BJ (cell line): ENCODE data around the gene TRIM2. TPM values are rescaled to one million over a fixed set of nuclear protein-coding genes. Genes with fewer than 3 reads are reported as not detected.

Experiments used
- CTCF ChIA-PET: fragments of 350-600 bp; formaldehyde crosslinking; extraction: SDS; loops from one replicate; lab custom pipeline; 2021; ENCODE audit warnings: antibody characterized with exemption, inconsistent platforms; lab: Yijun Ruan, JAX
- POLR2A ChIA-PET: fragments of 300-600 bp; sonication (Branson Sonifier 250); formaldehyde crosslinking; extraction: SDS; loops from one replicate; lab custom pipeline; 2021; ENCODE audit warnings: antibody characterized with exemption; lab: Charles Lee
- DNase-seq: peaks from one replicate; pipeline ENCODE4 v3.0.0-alpha.2; 2011; ENCODE audit warnings: low read depth
- H3K27me3 ChIP-seq: 2 replicates; pipeline ENCODE4 v1.6.0; 2011; ENCODE audit warnings: low read length; ENCODE audit not compliant: control insufficient read depth, insufficient read depth
- H3K36me3 ChIP-seq: 2 replicates; pipeline ENCODE4 v1.5.1; 2011; ENCODE audit warnings: low read length; ENCODE audit not compliant: control insufficient read depth, insufficient read depth
- H3K4me3 ChIP-seq: 2 replicates; pipeline ENCODE4 v1.5.1; 2011; ENCODE audit warnings: low read depth, mild to moderate bottlenecking, control low read depth, low read length
- CTCF ChIP-seq: IDR thresholded peaks from 2 replicates; pipeline ENCODE4 v1.5.1; 2011; ENCODE audit warnings: low read depth, mild to moderate bottlenecking, control low read depth, inconsistent platforms, low read length, moderate library complexity; ENCODE audit not compliant: insufficient read depth
- polyA plus RNA-seq: library from polyadenylated mRNA; depleted of rRNA; stranded (reverse); fragments of >200 nt; gene quantifications from 2 replicates; pipeline ENCODE4 v1.2.3, GENCODE V29; 2011

The TRIM2 gene
- polyA plus RNA-seq, 1 experiment: 34.1 TPM

GRCh38 chr4:153268295-153268694 lies 64.1 kb downstream of the TRIM2 start:
- no peak for TF ChIP-seq CTCF
- Histone ChIP-seq H3K4me3 (no peak overlapping the region), H3K27me3 (no peaks in the 10 kb centered on the region), H3K36me3 (no peaks in the 10 kb centered on the region; the same call in 1 of the 2 replicates)
- CTCF ChIA-PET: interaction anchor here (1.4 kb wide), 1 partner anchor 19 kb away, joined by 3 read pairs; no protein-coding TSS in a partner anchor
- POLR2A ChIA-PET: no interaction called here
- no peak for DNase-seq

- DNase-seq: no peak
- Histone ChIP-seq H3K27me3 (no peaks in the 10 kb centered on the region), H3K36me3 (no peaks in the 10 kb centered on the region; the same call in 1 of the 2 replicates), H3K4me3 (no peak overlapping the region)
- CTCF ChIA-PET: interaction anchor here (0.6 to 1.0 kb wide), 2 partner anchors 13 to 321 kb away, joined by 3 to 5 read pairs; no protein-coding TSS in a partner anchor
- no peak for TF ChIP-seq CTCF
- POLR2A ChIA-PET: no interaction called here
Measured at GRCh38 chr4:153269218-153269990, 65.2 kb downstream of the TRIM2 start.

- ChIA-PET CTCF (no interaction called here), POLR2A (no interaction called here)
- no peak for DNase-seq
- no peak overlapping the region for H3K4me3 ChIP-seq
- no peaks in the 10 kb centered on the region for H3K27me3 ChIP-seq
- H3K36me3 ChIP-seq: no peaks in the 10 kb centered on the region; the same call in 1 of the 2 replicates
- TF ChIP-seq CTCF: no peak
Measured at GRCh38 chr4:153270361-153270760, 66.1 kb downstream of the TRIM2 start.

- ChIA-PET CTCF (no interaction called here), POLR2A (no interaction called here)
- no peak for TF ChIP-seq CTCF
- DNase-seq: no peak
- Histone ChIP-seq H3K4me3 (no peak overlapping the region), H3K36me3 (no peaks in the 10 kb centered on the region; the same call in none of the 2 replicates), H3K27me3 (no peaks in the 10 kb centered on the region)
Measured at GRCh38 chr4:153271820-153272219, 67.6 kb downstream of the TRIM2 start.

DNA sequence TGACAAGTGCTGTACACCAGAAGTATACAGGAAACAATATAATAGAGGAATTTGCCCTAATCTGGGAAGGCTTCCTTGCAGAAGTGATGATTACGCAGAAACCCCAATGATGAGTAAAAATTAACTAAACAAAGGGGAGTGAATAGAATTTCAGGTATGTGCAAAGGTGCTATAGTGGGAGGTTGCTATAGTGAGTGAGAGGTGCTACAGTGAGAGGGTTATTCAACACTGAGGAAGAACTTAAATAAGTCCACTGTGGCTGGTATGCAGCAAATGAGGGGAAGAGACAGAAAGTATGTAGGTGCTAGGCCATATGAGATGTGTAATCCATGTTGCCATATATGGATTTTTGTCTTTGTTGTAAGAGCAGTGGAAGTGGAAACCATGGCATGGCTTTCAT lies 69.5 kb downstream of the TRIM2 start:
- peaks cover 1% of the 10 kb centered on the region for H3K36me3 ChIP-seq
- TF ChIP-seq CTCF: no peak
- no peaks in the 10 kb centered on the region for H3K27me3 ChIP-seq
- CTCF ChIA-PET: no interaction called here
- H3K4me3 ChIP-seq: no peak overlapping the region
- DNase-seq: no peak
- POLR2A ChIA-PET: no interaction called here
